IMR-90 (cell line): ENCODE results near the gene SLC4A4. TPM values are rescaled to one million over a fixed set of nuclear protein-coding genes. Genes with fewer than 3 reads are reported as not detected.

Source experiments
- ATAC-seq: fragments of 200-7000 bp; cut with Tn5 transposase; 2 replicates; pipeline ENCODE4 v1.9.1; 2020; ENCODE audit warnings: low read depth, mild to moderate bottlenecking, moderate library complexity
- BruUV-seq: library from RNA; stranded (reverse); fragments of 400-500 nt; replicated peaks from 2 replicates; lab custom pipeline; 2021; lab: Mats Ljungman, UMichigan
- CTCF ChIA-PET: fragments of 300-600 bp; formaldehyde crosslinking; extraction: SDS; loops from one replicate; lab custom pipeline; 2021; ENCODE audit warnings: antibody characterized with exemption; lab: Yijun Ruan, JAX
- POLR2A ChIA-PET: fragments of 300-600 bp; sonication (Branson Sonifier 250); formaldehyde crosslinking; loops from one replicate; lab custom pipeline; 2022; ENCODE audit warnings: antibody characterized with exemption; ENCODE audit not compliant: unreplicated experiment; lab: Charles Lee
- DNase-seq: peaks from one replicate; pipeline ENCODE4 v3.0.0; 2013
- H2AFZ ChIP-seq: replicated peaks from 2 replicates; pipeline ENCODE3; 2013; ENCODE audit warnings: low read length, mild to moderate bottlenecking; ENCODE audit not compliant: poor library complexity
- H2AK5ac ChIP-seq: 2 replicates; pipeline ENCODE4 v1.6.1; 2013; ENCODE audit warnings: low read depth, low read length, inconsistent platforms
- H2AK9ac ChIP-seq: replicated peaks from 2 replicates; pipeline ENCODE3; 2013; ENCODE audit warnings: mild to moderate bottlenecking, low read depth, low read length, moderate library complexity; ENCODE audit not compliant: poor library complexity
- H2BK120ac ChIP-seq: 2 replicates; pipeline ENCODE4 v1.6.1; 2013; ENCODE audit warnings: low read depth, low read length, inconsistent platforms
- H2BK15ac ChIP-seq: 3 replicates; pipeline ENCODE4 v1.6.1; 2013; ENCODE audit warnings: low read depth, low read length, inconsistent platforms
- H2BK20ac ChIP-seq: 2 replicates; pipeline ENCODE4 v1.6.1; 2013; ENCODE audit warnings: low read depth, mild to moderate bottlenecking, inconsistent platforms, low read length, moderate library complexity
- H2BK5ac ChIP-seq: 2 replicates; pipeline ENCODE4 v1.6.1; 2013; ENCODE audit warnings: mild to moderate bottlenecking, low read depth, low read length, inconsistent platforms; ENCODE audit not compliant: poor library complexity, severe bottlenecking
- H3K14ac ChIP-seq: replicated peaks from 2 replicates; pipeline ENCODE4 v1.6.1; 2013; ENCODE audit warnings: low read depth, low read length, inconsistent platforms
- H3K18ac ChIP-seq: 2 replicates; pipeline ENCODE4 v1.6.1; 2013; ENCODE audit warnings: low read depth, low read length, control low read depth
- H3K23ac ChIP-seq: 2 replicates; pipeline ENCODE4 v1.6.1; 2013; ENCODE audit warnings: low read depth, low read length, inconsistent platforms
- H3K27ac ChIP-seq: 2 replicates; pipeline ENCODE4 v1.5.1; 2013; ENCODE audit warnings: mild to moderate bottlenecking, control low read depth, low read length; ENCODE audit not compliant: insufficient read depth
- H3K27me3 ChIP-seq: 2 replicates; pipeline ENCODE4 v1.6.1; 2013; ENCODE audit warnings: low read length; ENCODE audit not compliant: control insufficient read depth, insufficient read depth
- H3K36me3 ChIP-seq: 2 replicates; pipeline ENCODE4 v1.6.1; 2013; ENCODE audit warnings: low read length, mixed read lengths; ENCODE audit not compliant: control insufficient read depth, insufficient read depth
- H3K4ac ChIP-seq: 2 replicates; pipeline ENCODE4 v1.6.1; 2013; ENCODE audit warnings: low read depth, low read length, inconsistent platforms
- H3K4me1 ChIP-seq: 2 replicates; pipeline ENCODE4 v1.6.1; 2013; ENCODE audit warnings: low read length, mixed read lengths; ENCODE audit not compliant: control insufficient read depth, insufficient read depth
- H3K4me2 ChIP-seq: 2 replicates; pipeline ENCODE4 v1.6.1; 2013; ENCODE audit warnings: low read depth, mild to moderate bottlenecking, control low read depth, low read length, moderate library complexity
- H3K4me3 ChIP-seq: 2 replicates; pipeline ENCODE4 v1.5.1; 2013; ENCODE audit warnings: low read depth, mild to moderate bottlenecking, control low read depth, low read length, moderate library complexity; ENCODE audit not compliant: insufficient read depth
- H3K56ac ChIP-seq: 2 replicates; pipeline ENCODE4 v1.6.1; 2013; ENCODE audit warnings: low read length, inconsistent platforms; ENCODE audit not compliant: insufficient read depth; ENCODE audit errors: extremely low read depth
- H3K79me1 ChIP-seq, 2 experiments: 2 replicates each; pipeline ENCODE4 v1.6.1; 2013; ENCODE audit warnings: low read length in 2 of 2, inconsistent platforms in 1 of 2, low read depth in 1 of 2
- H3K9ac ChIP-seq: 2 replicates; pipeline ENCODE4 v1.6.1; 2013; ENCODE audit warnings: low read depth, low read length, control low read depth
- H3K9me1 ChIP-seq: 2 replicates; pipeline ENCODE4 v1.6.1; 2013; ENCODE audit warnings: low read length, inconsistent platforms; ENCODE audit not compliant: insufficient read depth
- H3K9me3 ChIP-seq: 2 replicates; pipeline ENCODE4 v1.6.1; 2013; ENCODE audit warnings: low read length; ENCODE audit not compliant: control insufficient read depth, insufficient read depth
- H4K20me1 ChIP-seq: 2 replicates; pipeline ENCODE4 v1.6.1; 2013; ENCODE audit warnings: low read length, inconsistent platforms; ENCODE audit not compliant: insufficient read depth
- H4K5ac ChIP-seq: 2 replicates; pipeline ENCODE4 v1.6.1; 2013; ENCODE audit warnings: mild to moderate bottlenecking, low read depth, low read length, control low read depth
- H4K8ac ChIP-seq, 2 experiments: 2 replicates each; pipeline ENCODE4 v1.6.1; 2013; ENCODE audit warnings: low read depth in 2 of 2, low read length in 2 of 2, control low read depth in 1 of 2, inconsistent platforms in 1 of 2
- H4K91ac ChIP-seq: 2 replicates; pipeline ENCODE4 v1.6.1; 2013; ENCODE audit warnings: low read depth, low read length, inconsistent platforms; ENCODE audit not compliant: insufficient read depth
- BHLHE40 ChIP-seq: fragments of 150-350 bp; IDR thresholded peaks from 2 replicates; pipeline ENCODE4 v1.6.1; 2016; ENCODE audit warnings: mild to moderate bottlenecking, low read depth, low read length
- CEBPB ChIP-seq: IDR thresholded peaks from 2 replicates; pipeline ENCODE4 v1.6.1; 2012; ENCODE audit warnings: low read depth, low read length, improper control_type of control experiment
- CHD1 ChIP-seq: IDR thresholded peaks from 2 replicates; pipeline ENCODE4 v1.6.1; 2012; ENCODE audit warnings: low read depth, low read length, improper control_type of control experiment
- FOS ChIP-seq: fragments of 150-350 bp; IDR thresholded peaks from 2 replicates; pipeline ENCODE4 v1.6.1; 2016; ENCODE audit warnings: low read depth, low read length
- MAFK ChIP-seq: IDR thresholded peaks from 2 replicates; pipeline ENCODE4 v1.6.1; 2012; ENCODE audit warnings: low read depth, low read length, improper control_type of control experiment
- MAZ ChIP-seq: IDR thresholded peaks from 2 replicates; pipeline ENCODE4 v1.6.1; 2012; ENCODE audit warnings: low read depth, mild to moderate bottlenecking, low read length, improper control_type of control experiment, moderate library complexity, borderline replicate concordance
- MXI1 ChIP-seq: IDR thresholded peaks from 2 replicates; pipeline ENCODE4 v1.6.1; 2012; ENCODE audit warnings: low read depth, mild to moderate bottlenecking, low read length, moderate library complexity, borderline replicate concordance
- NFE2L2 ChIP-seq: fragments of 150-350 bp; IDR thresholded peaks from 2 replicates; pipeline ENCODE4 v1.6.1; 2016; ENCODE audit warnings: low read depth, mild to moderate bottlenecking, low read length
- POLR2A ChIP-seq: IDR thresholded peaks from 2 replicates; pipeline ENCODE4 v1.6.1; 2012; ENCODE audit warnings: mild to moderate bottlenecking, low read depth, low read length
- RAD21 ChIP-seq: IDR thresholded peaks from 2 replicates; pipeline ENCODE4 v1.6.1; 2012; ENCODE audit warnings: low read length, improper control_type of control experiment
- RCOR1 ChIP-seq: IDR thresholded peaks from 2 replicates; pipeline ENCODE4 v1.6.1; 2012; ENCODE audit warnings: mild to moderate bottlenecking, low read length, improper control_type of control experiment; ENCODE audit not compliant: insufficient replicate concordance
- RFX5 ChIP-seq: IDR thresholded peaks from 2 replicates; pipeline ENCODE4 v1.8.0; 2012; ENCODE audit warnings: low read depth, mild to moderate bottlenecking, low read length, moderate library complexity
- SMC3 ChIP-seq: fragments of 150-350 bp; IDR thresholded peaks from 2 replicates; pipeline ENCODE4 v1.6.1; 2016; ENCODE audit warnings: low read depth, mild to moderate bottlenecking, antibody characterized with exemption, low read length, moderate library complexity
- dilution Hi-C: fragments of 300-500 bp; cut with HindIII; formaldehyde crosslinking; loops from one replicate; pipeline ENCODE4 v1.14.3; 2018; ENCODE audit warnings: low sequenced_read_pairs; ENCODE audit not compliant: unreplicated experiment
- in situ Hi-C: fragments of 300-500 bp; cut with MboI; formaldehyde crosslinking; loops from 3 replicates; pipeline ENCODE4 v1.14.3; 2019; ENCODE audit warnings: low sequenced_read_pairs, inconsistent platforms, mixed read lengths
- intact Hi-C: fragments of 100-400 bp; cut with micrococcal nuclease; formaldehyde crosslinking; loops from 2 replicates; pipeline ENCODE4 v1.10.0; 2022
- polyA plus RNA-seq, 3 experiments: library from polyadenylated mRNA; depleted of rRNA; stranded (reverse); fragments of >200 nt; gene quantifications; 2 replicates each; pipeline ENCODE4 v1.2.3, GENCODE V29; 2012; ENCODE audit warnings: low replicate concordance in 1 of 3
- total RNA-seq: library from RNA; depleted of rRNA; stranded (reverse); fragments of >200 nt; gene quantifications from 2 replicates; pipeline ENCODE4 v1.2.3, GENCODE V29; 2012
- TF ChIP-seq, protein P1 (sequence below): fragments of 150-350 bp; IDR thresholded peaks from 2 replicates; pipeline ENCODE4 v1.6.1; 2017; ENCODE audit warnings: mild to moderate bottlenecking, antibody characterized with exemption, low read length, low read depth
- TF ChIP-seq, protein P2 (sequence below): fragments of 150-350 bp; IDR thresholded peaks from 2 replicates; pipeline ENCODE4 v1.6.1; 2016; ENCODE audit warnings: low read depth, mild to moderate bottlenecking, low read length, moderate library complexity, borderline replicate concordance
- TF ChIP-seq, protein P3 (sequence below): conservative IDR thresholded peaks from 2 replicates; pipeline ENCODE4 v1.5.1; 2012; ENCODE audit warnings: mild to moderate bottlenecking, low read depth, low read length, improper control_type of control experiment

Gene SLC4A4
- total and polyA plus RNA-seq, 2 of the 4 experiments (the other 2 are of a cell fraction) = 5.6 to 16.8 TPM

DNA sequence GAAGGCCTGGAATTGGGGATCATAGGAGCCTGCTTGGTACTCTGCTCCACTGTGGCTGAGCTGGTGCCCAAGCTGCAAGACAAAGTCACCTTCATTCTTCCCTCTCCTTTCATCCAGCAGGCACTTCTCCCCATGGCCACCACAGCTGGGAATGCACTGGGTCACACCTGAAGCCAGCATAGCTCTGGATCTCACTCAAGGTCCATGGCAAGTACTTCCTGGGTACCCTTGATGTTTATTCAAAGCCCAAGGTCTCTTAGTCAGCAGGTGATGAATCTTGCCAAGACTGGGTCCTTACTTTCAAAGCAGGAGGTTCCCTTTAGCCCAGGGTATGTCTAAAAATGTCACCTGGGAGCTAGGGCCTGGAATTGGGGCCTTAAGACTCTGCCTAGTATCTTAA is 4.9 kb upstream of the SLC4A4 start:
- H2AK9ac ChIP-seq = no peak overlapping the region
- H3K4me2 ChIP-seq = no peak overlapping the region
- CTCF ChIA-PET = no interaction called here
- no peak overlapping the region for H4K5ac ChIP-seq
- peak overlapping the region; percentile 27; the same call in 2 of the 3 replicates for H2BK15ac ChIP-seq
- H3K79me1 ChIP-seq = peaks cover 20 to 36% of the 10 kb centered on the region in 2 experiments
- H3K9ac ChIP-seq = no peak overlapping the region
- H3K4me3 ChIP-seq = no peak overlapping the region
- intact Hi-C loops = no loop called here
- H2AFZ ChIP-seq = no peak overlapping the region
- H3K14ac ChIP-seq = 0 out of 2 replicates have a peak overlapping the region, but pooled peaks have one; percentile 15
- no peak overlapping the region for H3K27ac ChIP-seq
- no peak overlapping the region for H3K18ac ChIP-seq
- peaks cover 12% of the 10 kb centered on the region for H4K20me1 ChIP-seq
- peak overlapping the region; percentile 62 for H2AK5ac ChIP-seq
- H3K56ac ChIP-seq = no peak overlapping the region
- no peak overlapping the region for H2BK20ac ChIP-seq
- no peak overlapping the region for H4K91ac ChIP-seq
- no peak for ATAC-seq
- no peaks in the 10 kb centered on the region for H3K27me3 ChIP-seq
- H2BK5ac ChIP-seq = no peak overlapping the region
- BruUV-seq = no TSS peak
- in situ Hi-C loops = no loop called here
- H4K8ac ChIP-seq = no peak overlapping the region
- 0 out of 2 replicates have a peak overlapping the region, but pooled peaks have one; percentile 10 for H3K23ac ChIP-seq
- H3K4me1 ChIP-seq = peaks cover 12% of the 10 kb centered on the region
- TF ChIP-seq CEBPB = no peak
- no peak for TF ChIP-seq POLR2A
- no peak for TF ChIP-seq RCOR1
- TF ChIP-seq, protein P1, sequence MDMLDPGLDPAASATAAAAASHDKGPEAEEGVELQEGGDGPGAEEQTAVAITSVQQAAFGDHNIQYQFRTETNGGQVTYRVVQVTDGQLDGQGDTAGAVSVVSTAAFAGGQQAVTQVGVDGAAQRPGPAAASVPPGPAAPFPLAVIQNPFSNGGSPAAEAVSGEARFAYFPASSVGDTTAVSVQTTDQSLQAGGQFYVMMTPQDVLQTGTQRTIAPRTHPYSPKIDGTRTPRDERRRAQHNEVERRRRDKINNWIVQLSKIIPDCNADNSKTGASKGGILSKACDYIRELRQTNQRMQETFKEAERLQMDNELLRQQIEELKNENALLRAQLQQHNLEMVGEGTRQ = no peak
- TF ChIP-seq MAZ = no peak
- no peak for TF ChIP-seq MAFK
- TF ChIP-seq NFE2L2 = no peak
- no peak for TF ChIP-seq CHD1
- TF ChIP-seq, protein P2, sequence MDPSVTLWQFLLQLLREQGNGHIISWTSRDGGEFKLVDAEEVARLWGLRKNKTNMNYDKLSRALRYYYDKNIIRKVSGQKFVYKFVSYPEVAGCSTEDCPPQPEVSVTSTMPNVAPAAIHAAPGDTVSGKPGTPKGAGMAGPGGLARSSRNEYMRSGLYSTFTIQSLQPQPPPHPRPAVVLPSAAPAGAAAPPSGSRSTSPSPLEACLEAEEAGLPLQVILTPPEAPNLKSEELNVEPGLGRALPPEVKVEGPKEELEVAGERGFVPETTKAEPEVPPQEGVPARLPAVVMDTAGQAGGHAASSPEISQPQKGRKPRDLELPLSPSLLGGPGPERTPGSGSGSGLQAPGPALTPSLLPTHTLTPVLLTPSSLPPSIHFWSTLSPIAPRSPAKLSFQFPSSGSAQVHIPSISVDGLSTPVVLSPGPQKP = no peak
- no peak for TF ChIP-seq SMC3
- no peak for TF ChIP-seq RFX5
- no peak for TF ChIP-seq MXI1
- TF ChIP-seq, protein P3, sequence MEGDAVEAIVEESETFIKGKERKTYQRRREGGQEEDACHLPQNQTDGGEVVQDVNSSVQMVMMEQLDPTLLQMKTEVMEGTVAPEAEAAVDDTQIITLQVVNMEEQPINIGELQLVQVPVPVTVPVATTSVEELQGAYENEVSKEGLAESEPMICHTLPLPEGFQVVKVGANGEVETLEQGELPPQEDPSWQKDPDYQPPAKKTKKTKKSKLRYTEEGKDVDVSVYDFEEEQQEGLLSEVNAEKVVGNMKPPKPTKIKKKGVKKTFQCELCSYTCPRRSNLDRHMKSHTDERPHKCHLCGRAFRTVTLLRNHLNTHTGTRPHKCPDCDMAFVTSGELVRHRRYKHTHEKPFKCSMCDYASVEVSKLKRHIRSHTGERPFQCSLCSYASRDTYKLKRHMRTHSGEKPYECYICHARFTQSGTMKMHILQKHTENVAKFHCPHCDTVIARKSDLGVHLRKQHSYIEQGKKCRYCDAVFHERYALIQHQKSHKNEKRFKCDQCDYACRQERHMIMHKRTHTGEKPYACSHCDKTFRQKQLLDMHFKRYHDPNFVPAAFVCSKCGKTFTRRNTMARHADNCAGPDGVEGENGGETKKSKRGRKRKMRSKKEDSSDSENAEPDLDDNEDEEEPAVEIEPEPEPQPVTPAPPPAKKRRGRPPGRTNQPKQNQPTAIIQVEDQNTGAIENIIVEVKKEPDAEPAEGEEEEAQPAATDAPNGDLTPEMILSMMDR = no peak
- TF ChIP-seq FOS = no peak
- no peak for TF ChIP-seq RAD21
- no peak for TF ChIP-seq BHLHE40
- dilution Hi-C loops = no loop called here
- DNase-seq = no peak
- peaks cover 13% of the 10 kb centered on the region for H3K9me1 ChIP-seq
- no peaks in the 10 kb centered on the region for H3K9me3 ChIP-seq
- H3K4ac ChIP-seq = no peak overlapping the region
- H3K36me3 ChIP-seq = peaks cover 2% of the 10 kb centered on the region; the same call in 1 of the 2 replicates
- no peak overlapping the region for H2BK120ac ChIP-seq
- POLR2A ChIA-PET = no interaction called here
